Fibroblast of villous mesenchyme (primary cell): ENCODE measurements around the gene INSR. TPM values are rescaled to one million over a fixed set of nuclear protein-coding genes. Genes with fewer than 3 reads are reported as not detected.

ENCODE experiments used
- DNase-seq: peaks from one replicate; pipeline ENCODE4 v3.0.0-alpha.2; 2010; ENCODE audit warnings: low read depth
- H3K4me3 ChIP-seq: 2 replicates; pipeline ENCODE4 v1.5.1; 2011; ENCODE audit warnings: low read depth, mild to moderate bottlenecking, low read length
- total RNA-seq: library from RNA; depleted of rRNA; stranded (reverse); fragments of >200 nt; gene quantifications from 2 replicates; pipeline ENCODE4 v1.2.3, GENCODE V29; 2012
- TF ChIP-seq, protein P1 (sequence below): IDR thresholded peaks from 2 replicates; pipeline ENCODE4 v1.5.1; 2012; ENCODE audit warnings: low read depth, mild to moderate bottlenecking, low read length; ENCODE audit not compliant: insufficient read depth

INSR gene
- total RNA-seq, 1 donor, result 3.0 TPM

DNA sequence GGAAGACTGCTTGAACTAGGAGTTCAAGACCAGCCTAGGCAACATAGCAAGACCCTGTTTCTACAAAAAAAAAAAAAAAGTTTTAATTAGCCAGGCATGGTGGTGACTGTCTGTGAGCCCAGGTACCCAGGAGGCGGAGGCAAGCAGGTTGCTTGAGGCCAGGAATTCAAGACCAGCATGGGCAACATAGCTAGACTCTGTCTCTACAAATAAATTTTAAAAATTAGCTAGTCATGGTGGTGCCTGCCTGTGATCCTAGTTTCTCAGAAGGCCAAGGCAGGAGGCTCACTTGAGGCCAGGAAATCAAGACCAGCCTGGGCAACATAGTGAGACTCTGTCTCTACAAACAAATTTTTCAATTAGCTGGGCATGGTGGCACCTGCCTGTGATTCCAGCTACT lies 6.1 kb downstream of the INSR start:
- DNase-seq, result no peak
- TF ChIP-seq, protein P1, sequence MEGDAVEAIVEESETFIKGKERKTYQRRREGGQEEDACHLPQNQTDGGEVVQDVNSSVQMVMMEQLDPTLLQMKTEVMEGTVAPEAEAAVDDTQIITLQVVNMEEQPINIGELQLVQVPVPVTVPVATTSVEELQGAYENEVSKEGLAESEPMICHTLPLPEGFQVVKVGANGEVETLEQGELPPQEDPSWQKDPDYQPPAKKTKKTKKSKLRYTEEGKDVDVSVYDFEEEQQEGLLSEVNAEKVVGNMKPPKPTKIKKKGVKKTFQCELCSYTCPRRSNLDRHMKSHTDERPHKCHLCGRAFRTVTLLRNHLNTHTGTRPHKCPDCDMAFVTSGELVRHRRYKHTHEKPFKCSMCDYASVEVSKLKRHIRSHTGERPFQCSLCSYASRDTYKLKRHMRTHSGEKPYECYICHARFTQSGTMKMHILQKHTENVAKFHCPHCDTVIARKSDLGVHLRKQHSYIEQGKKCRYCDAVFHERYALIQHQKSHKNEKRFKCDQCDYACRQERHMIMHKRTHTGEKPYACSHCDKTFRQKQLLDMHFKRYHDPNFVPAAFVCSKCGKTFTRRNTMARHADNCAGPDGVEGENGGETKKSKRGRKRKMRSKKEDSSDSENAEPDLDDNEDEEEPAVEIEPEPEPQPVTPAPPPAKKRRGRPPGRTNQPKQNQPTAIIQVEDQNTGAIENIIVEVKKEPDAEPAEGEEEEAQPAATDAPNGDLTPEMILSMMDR, result no peak
- no peak overlapping the region for H3K4me3 ChIP-seq

DNA sequence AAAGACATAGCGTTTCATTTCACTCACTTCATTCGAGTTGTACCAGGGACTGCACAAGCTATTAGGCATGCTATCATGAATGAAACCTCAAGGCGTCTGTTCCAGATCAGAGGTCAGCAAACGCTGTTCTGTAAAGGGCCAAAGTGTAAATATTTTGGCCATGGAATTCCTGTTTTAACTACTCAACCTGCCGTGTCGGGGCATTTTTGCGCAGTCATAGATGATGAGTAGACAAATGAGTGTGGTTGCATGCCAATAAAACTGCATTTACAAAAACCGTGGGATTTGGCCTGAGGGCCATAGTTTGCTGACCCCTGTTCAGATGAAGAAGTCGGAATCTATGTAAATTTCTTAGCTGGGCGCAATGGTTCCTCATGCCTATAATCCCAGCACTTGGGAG lies 6.5 kb downstream of the INSR start:
- TF ChIP-seq, protein P1, result no peak
- DNase-seq, result peak; percentile 77
- no peak overlapping the region for H3K4me3 ChIP-seq

- DNase-seq, result no peak
- TF ChIP-seq, protein P1, result no peak
- H3K4me3 ChIP-seq, result no peak overlapping the region
These were observed 13.1 kb downstream of the INSR start for GRCh38 chr19:7280940-7281666.

- H3K4me3 ChIP-seq, result no peak overlapping the region
- TF ChIP-seq, protein P1, result no peak
- no peak for DNase-seq
These were observed 21.2 kb downstream of the INSR start for GRCh38 chr19:7272856-7273578.

DNA sequence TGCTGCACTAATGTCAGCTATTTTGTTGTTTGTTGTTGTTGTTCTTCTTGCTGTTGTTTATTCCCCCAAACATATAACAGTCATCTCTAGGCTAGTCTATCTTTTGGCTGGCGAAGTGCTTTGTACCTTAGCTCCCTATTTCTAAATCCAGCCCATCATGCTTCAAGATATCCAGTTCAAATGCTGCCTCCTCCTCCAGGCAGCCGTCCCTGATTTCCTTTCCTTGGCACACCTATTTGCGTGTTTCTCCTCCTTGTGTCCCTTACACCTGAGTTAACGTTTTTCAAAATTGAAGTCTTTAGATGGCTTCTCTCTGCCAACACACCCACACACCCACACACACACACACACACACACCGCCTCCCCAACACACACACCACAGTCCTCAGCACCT lies 25.5 kb downstream of the INSR start:
- H3K4me3 ChIP-seq, result no peak overlapping the region
- no peak for DNase-seq
- TF ChIP-seq, protein P1, result no peak

GRCh38 chr19:7267792-7268704 lies 26.2 kb downstream of the INSR start:
- TF ChIP-seq, protein P1, result no peak
- no peak for DNase-seq
- no peak overlapping the region for H3K4me3 ChIP-seq
